Calu3 (cell line): ENCODE results near the gene SMIM24. TPM values are rescaled to one million over a fixed set of nuclear protein-coding genes. Genes with fewer than 3 reads are reported as not detected.

Experiments
- BruUV-seq: library from RNA; stranded (reverse); fragments of 400-500 nt; replicated peaks from 2 replicates; lab custom pipeline; 2021; lab: Mats Ljungman, UMichigan
- CTCF ChIA-PET: fragments of 300-600 bp; sonication (Branson Sonifier 250); formaldehyde crosslinking; loops from one replicate; lab custom pipeline; 2022; ENCODE audit warnings: antibody characterized with exemption; lab: Charles Lee
- DNase-seq: peaks from one replicate; pipeline ENCODE4 v3.0.0; 2022
- H3K27ac Mint-ChIP-seq: one replicate; pipeline ENCODE4 v1.8.0; 2022; ENCODE audit warnings: mixed read lengths; ENCODE audit not compliant: unreplicated experiment
- H3K27me3 Mint-ChIP-seq: one replicate; pipeline ENCODE4 v1.8.0; 2022; ENCODE audit warnings: mixed read lengths; ENCODE audit not compliant: unreplicated experiment
- H3K36me3 Mint-ChIP-seq: one replicate; pipeline ENCODE4 v1.8.0; 2022; ENCODE audit warnings: mild to moderate bottlenecking, moderate library complexity, mixed read lengths; ENCODE audit not compliant: insufficient read depth, unreplicated experiment
- H3K4me1 Mint-ChIP-seq: one replicate; pipeline ENCODE4 v1.8.0; 2022; ENCODE audit warnings: mild to moderate bottlenecking, low read depth, mixed read lengths; ENCODE audit not compliant: unreplicated experiment
- H3K4me3 Mint-ChIP-seq: one replicate; pipeline ENCODE4 v1.8.0; 2022; ENCODE audit warnings: mild to moderate bottlenecking, low read depth, moderate library complexity, mixed read lengths; ENCODE audit not compliant: unreplicated experiment
- H3K9me3 Mint-ChIP-seq: one replicate; pipeline ENCODE4 v1.8.0; 2022; ENCODE audit warnings: low read depth, mixed read lengths; ENCODE audit not compliant: unreplicated experiment
- intact Hi-C: fragments of 100-400 bp; cut with micrococcal nuclease; formaldehyde crosslinking; loops from one replicate; pipeline ENCODE4 v1.10.0; 2022; ENCODE audit not compliant: unreplicated experiment
- total RNA-seq: library from RNA; stranded (reverse); gene quantifications from 2 replicates; pipeline ENCODE4 v1.2.3, GENCODE V29; 2022
- TF ChIP-seq, protein P1 (sequence below): fragments of 200-600 bp; IDR thresholded peaks from one replicate; pipeline ENCODE4 v1.8.0; 2022; ENCODE audit warnings: antibody characterized with exemption; ENCODE audit not compliant: unreplicated experiment

The SMIM24 gene
- total RNA-seq, 1 experiment from 2014 or later = 1.5 TPM

DNA sequence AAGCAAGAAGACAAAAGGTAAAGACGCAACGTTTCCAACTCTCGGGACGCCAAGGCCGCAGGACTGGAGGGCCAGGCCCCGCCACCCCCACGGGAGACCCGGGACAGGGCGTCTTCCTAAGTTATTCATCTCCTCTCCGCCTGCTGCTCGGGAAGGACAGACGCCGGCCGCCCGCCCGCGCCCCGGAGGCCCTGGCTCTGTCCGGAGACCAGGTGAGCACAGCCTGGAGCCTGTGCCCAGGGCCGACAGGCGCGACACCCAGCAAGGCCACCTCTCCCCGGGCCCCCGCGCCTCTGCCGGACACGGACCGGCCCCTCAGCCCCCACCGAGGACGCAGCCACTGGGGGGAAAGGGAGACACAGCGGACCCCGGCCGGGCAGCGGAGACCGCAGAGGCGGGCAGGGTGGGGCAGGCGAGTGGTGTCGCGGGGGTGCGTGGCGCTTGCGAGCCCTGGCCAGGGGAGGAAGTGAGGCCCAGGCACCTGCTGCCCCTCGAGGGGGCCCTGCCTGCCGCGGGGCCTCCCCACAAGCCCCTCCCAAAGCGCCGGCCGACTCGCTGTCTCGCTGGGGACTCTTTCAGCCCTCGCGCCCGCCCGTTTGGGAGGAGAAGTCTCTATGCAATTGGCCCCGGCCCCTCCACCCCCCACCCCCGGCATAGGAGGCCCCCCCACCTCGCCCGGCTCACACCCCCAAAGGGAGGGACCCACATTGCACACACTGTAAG lies 17.2 kb downstream of the SMIM24 start:
- CTCF ChIA-PET = no interaction called here
- Mint-ChIP-seq H3K36me3 (peaks cover 15% of the 10 kb centered on the region), H3K27ac (no peak overlapping the region), H3K4me3 (no peak overlapping the region), H3K27me3 (no peaks in the 10 kb centered on the region), H3K9me3 (peaks cover 2% of the 10 kb centered on the region), H3K4me1 (no peaks in the 10 kb centered on the region)
- DNase-seq = no peak
- intact Hi-C loops = no loop called here
- TF ChIP-seq, protein P1, sequence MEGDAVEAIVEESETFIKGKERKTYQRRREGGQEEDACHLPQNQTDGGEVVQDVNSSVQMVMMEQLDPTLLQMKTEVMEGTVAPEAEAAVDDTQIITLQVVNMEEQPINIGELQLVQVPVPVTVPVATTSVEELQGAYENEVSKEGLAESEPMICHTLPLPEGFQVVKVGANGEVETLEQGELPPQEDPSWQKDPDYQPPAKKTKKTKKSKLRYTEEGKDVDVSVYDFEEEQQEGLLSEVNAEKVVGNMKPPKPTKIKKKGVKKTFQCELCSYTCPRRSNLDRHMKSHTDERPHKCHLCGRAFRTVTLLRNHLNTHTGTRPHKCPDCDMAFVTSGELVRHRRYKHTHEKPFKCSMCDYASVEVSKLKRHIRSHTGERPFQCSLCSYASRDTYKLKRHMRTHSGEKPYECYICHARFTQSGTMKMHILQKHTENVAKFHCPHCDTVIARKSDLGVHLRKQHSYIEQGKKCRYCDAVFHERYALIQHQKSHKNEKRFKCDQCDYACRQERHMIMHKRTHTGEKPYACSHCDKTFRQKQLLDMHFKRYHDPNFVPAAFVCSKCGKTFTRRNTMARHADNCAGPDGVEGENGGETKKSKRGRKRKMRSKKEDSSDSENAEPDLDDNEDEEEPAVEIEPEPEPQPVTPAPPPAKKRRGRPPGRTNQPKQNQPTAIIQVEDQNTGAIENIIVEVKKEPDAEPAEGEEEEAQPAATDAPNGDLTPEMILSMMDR = no peak
- BruUV-seq = no TSS peak

DNA sequence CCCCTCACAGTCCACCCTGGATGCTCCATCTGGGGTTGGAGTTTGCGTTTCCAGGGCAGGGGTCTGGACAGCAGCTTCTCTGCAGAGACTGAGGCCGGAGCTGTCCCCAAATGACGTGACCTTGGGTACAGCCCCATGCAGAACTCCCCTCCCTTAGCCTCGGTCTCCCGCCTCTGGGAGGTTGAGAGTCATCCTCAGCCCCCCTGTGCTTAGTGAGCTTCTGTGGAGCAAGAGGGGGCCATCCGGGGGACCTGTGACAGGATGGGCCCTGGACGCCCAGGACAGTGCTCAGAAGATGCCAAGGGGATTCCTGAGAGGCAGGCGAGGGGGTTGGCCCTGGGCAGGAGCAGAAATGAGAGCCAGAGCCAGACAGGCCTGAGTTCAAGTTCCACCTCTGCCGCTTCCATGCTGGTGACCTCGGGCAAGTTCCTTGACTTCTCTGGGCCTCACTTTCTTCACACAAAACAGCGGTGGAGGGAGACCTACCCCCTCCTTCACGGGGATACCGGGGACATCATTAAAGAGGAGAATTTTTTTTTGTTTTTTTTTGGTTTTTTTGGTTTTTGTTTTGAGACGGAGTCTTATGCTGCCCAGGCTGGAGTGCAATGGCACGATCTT lies 20.3 kb downstream of the SMIM24 start:
- H3K36me3 Mint-ChIP-seq = peaks cover 15% of the 10 kb centered on the region
- TF ChIP-seq, protein P1 = no peak
- no peak overlapping the region for H3K27ac Mint-ChIP-seq
- BruUV-seq = no TSS peak
- H3K27me3 Mint-ChIP-seq = no peaks in the 10 kb centered on the region
- H3K4me1 Mint-ChIP-seq = no peaks in the 10 kb centered on the region
- no peak for DNase-seq
- CTCF ChIA-PET = no interaction called here
- no peaks in the 10 kb centered on the region for H3K9me3 Mint-ChIP-seq
- intact Hi-C loops = no loop called here
- no peak overlapping the region for H3K4me3 Mint-ChIP-seq

DNA sequence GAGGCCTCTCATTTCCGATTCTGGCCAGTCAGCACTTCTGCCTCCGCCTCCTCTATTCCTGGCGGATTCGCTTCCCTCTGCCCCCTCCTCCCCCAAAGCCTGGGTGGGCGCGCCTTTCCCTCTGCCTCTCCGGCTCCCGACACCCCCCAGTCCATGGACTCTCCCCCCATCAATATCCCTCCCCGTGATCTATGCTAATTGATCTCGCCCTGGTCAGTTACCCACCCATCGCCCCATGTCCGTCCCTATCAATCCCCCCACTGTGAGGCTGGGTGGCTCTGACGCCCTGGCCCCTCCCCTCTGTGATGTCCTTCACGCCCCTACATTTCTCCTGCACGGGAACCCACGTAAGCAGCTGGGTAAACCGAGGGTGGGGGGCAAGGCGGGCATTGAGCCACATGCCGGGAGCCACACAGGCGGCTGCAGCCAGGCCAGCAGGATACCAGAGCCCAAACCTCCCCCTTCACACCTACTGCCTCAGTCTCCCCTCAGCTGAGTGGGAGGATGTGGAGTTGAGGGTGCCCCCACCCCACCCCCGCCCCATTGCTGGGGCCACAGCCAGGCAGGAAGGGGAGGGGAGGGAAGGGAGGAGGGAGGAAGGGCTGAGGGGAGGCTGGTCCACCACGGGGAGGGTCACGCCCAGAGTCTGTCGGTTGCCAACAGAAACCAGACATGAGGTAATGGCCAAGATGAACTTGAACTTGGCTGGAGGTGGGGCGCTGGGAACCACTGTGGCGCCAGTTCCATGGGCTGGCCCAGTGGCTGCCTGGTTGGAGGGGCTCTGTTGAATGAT lies 21.0 kb downstream of the SMIM24 start:
- no peak for DNase-seq
- Mint-ChIP-seq H3K4me1 (no peaks in the 10 kb centered on the region), H3K27ac (no peak overlapping the region), H3K9me3 (no peaks in the 10 kb centered on the region), H3K4me3 (no peak overlapping the region), H3K36me3 (peaks cover 20% of the 10 kb centered on the region), H3K27me3 (no peaks in the 10 kb centered on the region)
- CTCF ChIA-PET = interaction anchor here (0.5 kb wide), 1 partner anchor 17 kb away, joined by 4 read pairs; no protein-coding TSS in a partner anchor
- BruUV-seq = no TSS peak
- TF ChIP-seq, protein P1 = no peak
- intact Hi-C loops = no loop called here

DNA sequence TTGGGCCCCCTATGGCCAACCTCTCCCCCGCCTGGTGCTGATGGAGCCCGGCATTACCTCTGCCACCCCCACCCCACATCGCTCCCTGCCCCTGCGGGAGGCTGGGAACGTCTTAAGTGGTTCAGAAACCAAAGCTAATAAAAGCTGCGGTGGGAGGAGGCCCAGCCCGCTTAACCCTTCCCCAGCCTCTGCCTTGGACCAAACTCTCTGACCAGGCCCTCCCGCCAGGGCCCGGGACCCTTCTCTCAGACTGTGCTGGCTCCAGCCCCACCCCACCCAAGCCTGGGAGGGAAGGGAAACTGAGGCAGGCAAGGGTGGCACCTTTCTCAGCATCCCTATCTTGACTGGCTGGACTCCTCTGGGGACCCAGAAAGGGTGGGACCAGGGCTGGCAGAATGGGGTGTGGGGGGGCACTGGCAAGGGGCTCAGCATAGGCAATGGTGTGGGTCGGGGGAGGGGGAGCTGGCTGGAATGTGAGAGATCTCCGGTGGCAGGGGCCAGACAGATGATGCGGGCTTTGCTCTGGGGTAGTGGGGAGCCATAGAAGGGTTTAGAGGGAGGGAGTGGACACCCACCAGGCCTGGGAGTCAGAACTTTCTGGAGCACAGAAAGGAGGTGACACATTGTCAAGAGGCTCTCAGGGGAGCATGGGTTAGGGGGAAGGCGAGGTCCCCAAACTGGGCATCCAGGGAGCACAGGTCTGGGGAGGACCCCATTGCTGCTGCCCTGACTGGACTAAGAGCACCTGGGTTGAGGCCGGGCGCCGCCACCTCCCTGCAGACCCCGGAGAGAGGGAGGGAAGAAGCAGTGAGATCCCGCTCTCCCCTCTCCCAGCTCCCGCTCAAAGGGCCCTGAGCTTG lies 21.9 kb downstream of the SMIM24 start:
- Mint-ChIP-seq H3K27ac (no peak overlapping the region), H3K36me3 (peaks cover 20% of the 10 kb centered on the region), H3K4me3 (no peak overlapping the region), H3K27me3 (no peaks in the 10 kb centered on the region), H3K4me1 (no peaks in the 10 kb centered on the region), H3K9me3 (no peaks in the 10 kb centered on the region)
- CTCF ChIA-PET = no interaction called here
- no peak for DNase-seq
- TF ChIP-seq, protein P1 = no peak
- no TSS peak for BruUV-seq
- intact Hi-C loops = no loop called here
